Measurements from ENCODE around the gene ZFP36L2.

ZFP36L2 gene

GRCh38 chr2:43210125-43210466 lies 16.3 kb downstream of the ZFP36L2 start:
- no peak for TF ChIP-seq ZBTB11 (tag by site-specific recombination; conservative IDR thresholded peaks at IDR 0.05; ENCODE audit: low read depth)
- no peak for TF ChIP-seq ZSCAN16 (tag by site-specific recombination; IDR thresholded peaks at IDR 0.05)
- TF ChIP-seq YY2 (tag by site-specific recombination; IDR thresholded peaks at IDR 0.05): no peak
- no peak for TF ChIP-seq ZFP69B (tag by site-specific recombination; IDR thresholded peaks at IDR 0.05)
- TF ChIP-seq ZNF133 (tag by site-specific recombination; IDR thresholded peaks at IDR 0.05): no peak
- no peak for TF ChIP-seq ZFP3 (tag by site-specific recombination; IDR thresholded peaks at IDR 0.05; ENCODE audit: low read depth)
- TF ChIP-seq ZNF830 (tag by site-specific recombination; IDR thresholded peaks at IDR 0.05; ENCODE audit: low read depth): no peak
- TF ChIP-seq, protein P1, sequence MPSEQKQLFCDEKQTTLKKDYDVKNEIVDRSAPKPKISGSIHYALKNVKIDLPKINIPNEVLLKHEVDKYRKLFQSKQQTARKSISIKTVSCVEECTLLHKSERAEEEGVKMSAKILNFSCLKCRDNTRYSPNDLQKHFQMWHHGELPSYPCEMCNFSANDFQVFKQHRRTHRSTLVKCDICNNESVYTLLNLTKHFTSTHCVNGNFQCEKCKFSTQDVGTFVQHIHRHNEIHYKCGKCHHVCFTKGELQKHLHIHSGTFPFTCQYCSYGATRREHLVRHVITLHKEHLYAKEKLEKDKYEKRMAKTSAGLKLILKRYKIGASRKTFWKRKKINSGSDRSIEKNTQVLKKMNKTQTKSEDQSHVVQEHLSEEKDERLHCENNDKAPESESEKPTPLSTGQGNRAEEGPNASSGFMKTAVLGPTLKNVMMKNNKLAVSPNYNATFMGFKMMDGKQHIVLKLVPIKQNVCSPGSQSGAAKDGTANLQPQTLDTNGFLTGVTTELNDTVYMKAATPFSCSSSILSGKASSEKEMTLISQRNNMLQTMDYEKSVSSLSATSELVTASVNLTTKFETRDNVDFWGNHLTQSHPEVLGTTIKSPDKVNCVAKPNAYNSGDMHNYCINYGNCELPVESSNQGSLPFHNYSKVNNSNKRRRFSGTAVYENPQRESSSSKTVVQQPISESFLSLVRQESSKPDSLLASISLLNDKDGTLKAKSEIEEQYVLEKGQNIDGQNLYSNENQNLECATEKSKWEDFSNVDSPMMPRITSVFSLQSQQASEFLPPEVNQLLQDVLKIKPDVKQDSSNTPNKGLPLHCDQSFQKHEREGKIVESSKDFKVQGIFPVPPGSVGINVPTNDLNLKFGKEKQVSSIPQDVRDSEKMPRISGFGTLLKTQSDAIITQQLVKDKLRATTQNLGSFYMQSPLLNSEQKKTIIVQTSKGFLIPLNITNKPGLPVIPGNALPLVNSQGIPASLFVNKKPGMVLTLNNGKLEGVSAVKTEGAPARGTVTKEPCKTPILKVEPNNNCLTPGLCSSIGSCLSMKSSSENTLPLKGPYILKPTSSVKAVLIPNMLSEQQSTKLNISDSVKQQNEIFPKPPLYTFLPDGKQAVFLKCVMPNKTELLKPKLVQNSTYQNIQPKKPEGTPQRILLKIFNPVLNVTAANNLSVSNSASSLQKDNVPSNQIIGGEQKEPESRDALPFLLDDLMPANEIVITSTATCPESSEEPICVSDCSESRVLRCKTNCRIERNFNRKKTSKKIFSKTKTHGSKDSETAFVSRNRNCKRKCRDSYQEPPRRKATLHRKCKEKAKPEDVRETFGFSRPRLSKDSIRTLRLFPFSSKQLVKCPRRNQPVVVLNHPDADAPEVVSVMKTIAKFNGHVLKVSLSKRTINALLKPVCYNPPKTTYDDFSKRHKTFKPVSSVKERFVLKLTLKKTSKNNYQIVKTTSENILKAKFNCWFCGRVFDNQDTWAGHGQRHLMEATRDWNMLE (tag by site-specific recombination; conservative IDR thresholded peaks at IDR 0.05; ENCODE audit: low read depth): no peak
- TF ChIP-seq MZF1 (tag by site-specific recombination; IDR thresholded peaks at IDR 0.05; ENCODE audit: borderline replicate concordance): no peak
- TF ChIP-seq ZNF473 (tag by site-specific recombination; IDR thresholded peaks at IDR 0.05): no peak
- TF ChIP-seq, protein P2, sequence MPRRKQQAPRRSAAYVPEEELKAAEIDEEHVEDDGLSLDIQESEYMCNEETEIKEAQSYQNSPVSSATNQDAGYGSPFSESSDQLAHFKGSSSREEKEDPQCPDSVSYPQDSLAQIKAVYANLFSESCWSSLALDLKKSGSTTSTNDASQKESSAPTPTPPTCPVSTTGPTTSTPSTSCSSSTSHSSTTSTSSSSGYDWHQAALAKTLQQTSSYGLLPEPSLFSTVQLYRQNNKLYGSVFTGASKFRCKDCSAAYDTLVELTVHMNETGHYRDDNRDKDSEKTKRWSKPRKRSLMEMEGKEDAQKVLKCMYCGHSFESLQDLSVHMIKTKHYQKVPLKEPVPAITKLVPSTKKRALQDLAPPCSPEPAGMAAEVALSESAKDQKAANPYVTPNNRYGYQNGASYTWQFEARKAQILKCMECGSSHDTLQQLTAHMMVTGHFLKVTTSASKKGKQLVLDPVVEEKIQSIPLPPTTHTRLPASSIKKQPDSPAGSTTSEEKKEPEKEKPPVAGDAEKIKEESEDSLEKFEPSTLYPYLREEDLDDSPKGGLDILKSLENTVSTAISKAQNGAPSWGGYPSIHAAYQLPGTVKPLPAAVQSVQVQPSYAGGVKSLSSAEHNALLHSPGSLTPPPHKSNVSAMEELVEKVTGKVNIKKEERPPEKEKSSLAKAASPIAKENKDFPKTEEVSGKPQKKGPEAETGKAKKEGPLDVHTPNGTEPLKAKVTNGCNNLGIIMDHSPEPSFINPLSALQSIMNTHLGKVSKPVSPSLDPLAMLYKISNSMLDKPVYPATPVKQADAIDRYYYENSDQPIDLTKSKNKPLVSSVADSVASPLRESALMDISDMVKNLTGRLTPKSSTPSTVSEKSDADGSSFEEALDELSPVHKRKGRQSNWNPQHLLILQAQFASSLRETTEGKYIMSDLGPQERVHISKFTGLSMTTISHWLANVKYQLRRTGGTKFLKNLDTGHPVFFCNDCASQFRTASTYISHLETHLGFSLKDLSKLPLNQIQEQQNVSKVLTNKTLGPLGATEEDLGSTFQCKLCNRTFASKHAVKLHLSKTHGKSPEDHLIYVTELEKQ (tag by site-specific recombination; IDR thresholded peaks at IDR 0.05; ENCODE audit: borderline replicate concordance): no peak
- TF ChIP-seq ZNF544 (tag by site-specific recombination; IDR thresholded peaks at IDR 0.05): no peak
- no peak for TF ChIP-seq SCRT1 (tag by site-specific recombination; IDR thresholded peaks at IDR 0.05; ENCODE audit: borderline replicate concordance)
- TF ChIP-seq ZFHX2 (tag by site-specific recombination; conservative IDR thresholded peaks at IDR 0.05): no peak
- TF ChIP-seq ZNF354C (tag by site-specific recombination; IDR thresholded peaks at IDR 0.05; ENCODE audit: borderline replicate concordance, low read depth): no peak
- no peak for TF ChIP-seq GLI2 (tag by site-specific recombination; IDR thresholded peaks at IDR 0.05; ENCODE audit: borderline replicate concordance, low read depth)
- TF ChIP-seq ZNF837 (tag by site-specific recombination; IDR thresholded peaks at IDR 0.05): no peak
- TF ChIP-seq EGR2 (tag by site-specific recombination; IDR thresholded peaks at IDR 0.05; ENCODE audit: low read depth): no peak
- ChIA-PET POLR2A (no interaction called here), CTCF (interaction anchor here (0.9 kb wide), 1 partner anchor 19 kb away, joined by 4 read pairs; no protein-coding TSS in a partner anchor)
- Histone ChIP-seq H3K27ac (ENCODE audit: extremely low read depth, low read depth, low read length) (no peak overlapping the region), H3K4me3 (ENCODE audit: low read depth, low read length) (no peak overlapping the region), H3K9me3 (ENCODE audit: control insufficient read depth, insufficient read depth, low read depth, low read length) (no peaks in the 10 kb centered on the region), H3K36me3 (ENCODE audit: control insufficient read depth in 2 of 2, insufficient read depth in 1 of 2, low read length in 2 of 2) (no peaks in the 10 kb centered on the region), H3K4me1 (ENCODE audit: control insufficient read depth, insufficient read depth, low read length) (no peaks in the 10 kb centered on the region)
